Endothelial cell (in vitro differentiated cells): ENCODE results near the gene CYSRT1. TPM values are rescaled to one million over a fixed set of nuclear protein-coding genes. Genes with fewer than 3 reads are reported as not detected.

Experiments
- DNase-seq: peaks from one replicate; pipeline ENCODE4 v3.0.0; 2021; ENCODE audit warnings: low spot score
- H3K27ac Mint-ChIP-seq: one replicate; pipeline ENCODE4 v1.8.0; 2021; ENCODE audit warnings: mixed read lengths, inconsistent platforms; ENCODE audit not compliant: unreplicated experiment
- H3K27me3 Mint-ChIP-seq: one replicate; pipeline ENCODE4 v1.8.0; 2021; ENCODE audit warnings: mild to moderate bottlenecking, moderate library complexity, mixed read lengths, inconsistent platforms; ENCODE audit not compliant: unreplicated experiment
- H3K36me3 Mint-ChIP-seq: one replicate; pipeline ENCODE4 v1.8.0; 2021; ENCODE audit warnings: mild to moderate bottlenecking, low read depth, mixed read lengths, inconsistent platforms; ENCODE audit not compliant: unreplicated experiment
- H3K4me1 Mint-ChIP-seq: one replicate; pipeline ENCODE4 v1.8.0; 2021; ENCODE audit warnings: mild to moderate bottlenecking, mixed read lengths, inconsistent platforms; ENCODE audit not compliant: unreplicated experiment
- H3K4me3 Mint-ChIP-seq: one replicate; pipeline ENCODE4 v1.8.0; 2021; ENCODE audit warnings: mild to moderate bottlenecking, mixed read lengths, inconsistent platforms; ENCODE audit not compliant: unreplicated experiment
- H3K9me3 Mint-ChIP-seq: one replicate; pipeline ENCODE4 v1.8.0; 2021; ENCODE audit warnings: mixed read lengths, inconsistent platforms; ENCODE audit not compliant: unreplicated experiment
- total RNA-seq: library from RNA; stranded (reverse); fragmentation: NEBNext Ultra II Directional; extraction: Animal tissue kit (Norgen Biotek cat#: 25700); gene quantifications from one replicate; pipeline ENCODE4 v1.2.1, GENCODE V29; 2021; ENCODE audit not compliant: unreplicated experiment
- TF ChIP-seq, protein P1 (sequence below): fragments of 200-600 bp; sonication (generic); IDR thresholded peaks from one replicate; pipeline ENCODE4 v1.5.0; 2021; ENCODE audit warnings: antibody characterized with exemption; ENCODE audit not compliant: unreplicated experiment

CYSRT1 gene
- total RNA-seq, 1 donor from 2014 or later = 1.4 TPM

DNA sequence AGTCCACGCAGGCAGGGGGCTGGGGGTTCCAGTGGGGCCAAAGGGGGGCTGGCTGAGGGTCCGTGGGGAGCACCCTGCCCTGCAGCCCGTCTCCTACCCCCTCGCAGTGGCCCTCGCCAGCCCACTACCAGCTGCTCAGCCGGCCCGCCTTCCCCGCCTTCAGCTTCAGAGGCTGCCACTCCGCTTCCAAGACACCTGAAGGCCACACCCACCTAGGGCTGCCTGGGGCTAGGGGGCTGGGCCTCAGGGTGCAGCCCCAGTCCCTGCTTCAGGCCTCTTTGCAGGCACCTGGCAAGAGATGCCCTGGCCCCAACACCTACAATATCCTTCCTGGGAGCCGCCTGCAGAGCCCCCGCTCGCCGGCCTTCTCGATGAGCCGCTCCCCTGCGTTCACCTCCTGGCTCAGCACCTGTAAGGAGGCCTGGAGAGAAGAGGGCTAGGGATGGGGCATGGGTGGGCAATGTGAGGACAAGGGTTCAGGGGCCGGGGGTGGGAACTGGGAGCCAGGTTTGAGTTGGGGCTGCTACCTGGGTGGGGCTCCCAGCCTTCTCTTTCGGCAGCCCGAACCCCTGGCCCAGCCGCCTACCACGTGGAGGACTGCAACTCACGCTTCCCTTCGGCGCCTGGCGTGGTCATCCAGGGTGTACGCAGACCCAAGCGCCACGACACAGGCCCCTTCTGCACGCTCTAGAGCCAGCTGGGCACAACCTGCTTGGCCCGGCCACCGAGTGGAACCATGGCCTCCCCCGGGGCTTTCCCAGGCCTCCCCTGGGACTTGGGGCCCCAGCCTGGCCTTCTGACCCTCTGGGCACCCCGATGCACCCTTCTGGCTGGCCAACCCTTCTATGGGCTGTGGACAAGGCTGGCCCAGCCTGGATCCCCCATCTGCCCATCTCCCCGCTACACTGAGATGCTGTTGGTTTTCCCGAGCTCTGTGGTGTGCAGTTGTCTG lies 27.9 kb downstream of the CYSRT1 start:
- H3K9me3 Mint-ChIP-seq = no peaks in the 10 kb centered on the region
- no peak overlapping the region for H3K27ac Mint-ChIP-seq
- DNase-seq = no peak
- no peak overlapping the region for H3K4me3 Mint-ChIP-seq
- peaks cover 13% of the 10 kb centered on the region for H3K4me1 Mint-ChIP-seq
- TF ChIP-seq, protein P1, sequence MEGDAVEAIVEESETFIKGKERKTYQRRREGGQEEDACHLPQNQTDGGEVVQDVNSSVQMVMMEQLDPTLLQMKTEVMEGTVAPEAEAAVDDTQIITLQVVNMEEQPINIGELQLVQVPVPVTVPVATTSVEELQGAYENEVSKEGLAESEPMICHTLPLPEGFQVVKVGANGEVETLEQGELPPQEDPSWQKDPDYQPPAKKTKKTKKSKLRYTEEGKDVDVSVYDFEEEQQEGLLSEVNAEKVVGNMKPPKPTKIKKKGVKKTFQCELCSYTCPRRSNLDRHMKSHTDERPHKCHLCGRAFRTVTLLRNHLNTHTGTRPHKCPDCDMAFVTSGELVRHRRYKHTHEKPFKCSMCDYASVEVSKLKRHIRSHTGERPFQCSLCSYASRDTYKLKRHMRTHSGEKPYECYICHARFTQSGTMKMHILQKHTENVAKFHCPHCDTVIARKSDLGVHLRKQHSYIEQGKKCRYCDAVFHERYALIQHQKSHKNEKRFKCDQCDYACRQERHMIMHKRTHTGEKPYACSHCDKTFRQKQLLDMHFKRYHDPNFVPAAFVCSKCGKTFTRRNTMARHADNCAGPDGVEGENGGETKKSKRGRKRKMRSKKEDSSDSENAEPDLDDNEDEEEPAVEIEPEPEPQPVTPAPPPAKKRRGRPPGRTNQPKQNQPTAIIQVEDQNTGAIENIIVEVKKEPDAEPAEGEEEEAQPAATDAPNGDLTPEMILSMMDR = no peak
- H3K36me3 Mint-ChIP-seq = no peaks in the 10 kb centered on the region
- peaks cover 6% of the 10 kb centered on the region for H3K27me3 Mint-ChIP-seq

DNA sequence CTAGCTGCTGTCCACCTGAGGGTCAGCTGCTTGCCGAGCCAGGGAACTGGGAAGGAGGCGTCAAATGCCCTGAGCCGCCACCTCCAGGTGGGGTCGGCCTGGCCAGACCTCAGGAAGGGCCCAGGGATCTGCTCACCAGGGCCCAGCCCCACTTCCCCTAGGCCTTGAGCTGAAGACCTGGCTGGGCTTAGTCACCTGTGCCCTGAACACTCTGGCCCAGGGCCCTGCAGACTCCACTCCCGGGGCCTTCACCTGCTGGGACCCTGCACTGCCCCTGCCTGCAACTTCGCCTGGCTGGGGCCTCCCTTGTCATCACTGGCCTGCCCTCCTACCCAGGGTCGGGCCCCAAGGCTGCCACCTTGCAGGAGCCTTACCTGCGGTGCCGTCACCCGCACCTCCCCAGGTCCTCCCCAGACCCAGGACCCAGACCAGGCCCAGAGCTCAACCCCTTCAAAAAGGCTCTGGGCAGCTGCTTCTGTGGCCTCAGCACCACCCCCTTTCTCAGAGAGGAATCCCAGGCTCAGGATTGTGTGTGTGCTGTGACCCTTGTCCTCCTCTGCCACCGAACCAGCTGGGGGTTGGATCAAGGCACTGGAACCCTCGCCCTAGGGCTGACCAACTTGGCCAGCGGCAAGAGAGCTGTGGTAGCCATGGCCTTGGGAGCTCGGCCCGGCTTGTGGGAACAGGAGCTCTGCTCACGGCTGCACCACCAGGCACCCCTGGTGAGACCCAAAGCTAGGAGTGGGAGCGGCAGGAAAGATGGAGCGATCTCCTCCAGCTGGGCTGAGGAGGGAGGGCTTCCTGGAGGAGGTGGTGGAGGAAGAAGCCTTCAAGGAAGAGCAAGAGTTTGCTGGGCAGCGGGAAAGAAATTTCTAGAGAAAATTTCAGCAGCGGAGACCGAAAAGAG lies 29.0 kb downstream of the CYSRT1 start:
- no peak for DNase-seq
- TF ChIP-seq, protein P1 = no peak
- Mint-ChIP-seq H3K4me1 (peaks cover 13% of the 10 kb centered on the region), H3K27me3 (peaks cover 6% of the 10 kb centered on the region), H3K9me3 (no peaks in the 10 kb centered on the region), H3K4me3 (peak overlapping the region; percentile 92), H3K36me3 (no peaks in the 10 kb centered on the region), H3K27ac (peak overlapping the region; percentile 67)

DNA sequence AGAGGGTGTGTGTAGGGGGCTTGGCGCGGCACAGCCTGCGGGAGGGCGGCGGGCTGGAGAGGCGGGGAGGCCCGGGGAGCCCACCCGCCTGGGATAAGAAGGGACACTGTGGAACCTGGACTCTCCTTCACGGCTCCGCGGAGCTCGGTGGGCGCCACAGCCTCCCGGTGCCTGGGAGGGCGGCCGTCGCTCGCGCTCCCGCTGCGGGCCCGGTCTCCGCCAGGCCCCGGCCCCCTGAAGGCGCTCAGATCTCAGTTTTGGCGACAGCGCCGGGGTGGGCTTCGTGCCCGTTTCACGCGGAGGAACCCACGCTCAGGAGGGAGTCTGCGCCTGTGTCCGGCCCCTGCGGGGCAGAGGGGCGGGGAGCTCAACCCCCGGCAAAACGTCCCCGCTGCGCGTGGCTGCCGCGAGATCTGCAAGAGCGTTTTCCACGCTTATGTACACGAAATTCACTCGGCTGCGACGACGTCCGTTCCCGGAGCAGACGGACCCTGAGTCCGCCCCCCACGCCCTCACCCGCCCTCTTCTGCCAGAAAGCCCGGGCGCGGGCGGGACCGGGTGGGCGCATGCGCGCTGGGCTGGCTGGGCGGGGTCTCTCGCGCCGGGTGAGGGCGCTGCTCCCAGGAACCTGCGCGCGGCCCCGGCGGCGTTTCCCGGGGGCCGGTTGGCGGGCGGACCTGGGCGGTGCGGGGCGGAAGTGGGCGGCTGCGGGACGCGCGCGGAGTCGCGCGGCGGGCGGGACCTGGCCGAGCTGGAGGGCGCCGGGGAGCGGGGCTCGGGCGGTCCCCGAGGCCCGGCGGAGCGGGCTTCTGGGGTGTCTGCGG lies 29.9 kb downstream of the CYSRT1 start, which contains the start of gene NELFB:
TSS of gene NELFB (plus strand) at position 704 of the 824 bp plus-strand sequence.
- H3K9me3 Mint-ChIP-seq = no peaks in the 10 kb centered on the region
- H3K4me3 Mint-ChIP-seq = peak within 1 kb of the TSS; percentile 95
- TF ChIP-seq, protein P1 = no peak
- peak within 1 kb of the TSS; percentile 67 for H3K27ac Mint-ChIP-seq
- H3K36me3 Mint-ChIP-seq = no peaks in the 10 kb centered on the region
- H3K4me1 Mint-ChIP-seq = peaks cover 13% of the 10 kb centered on the region
- peaks cover 6% of the 10 kb centered on the region for H3K27me3 Mint-ChIP-seq
- DNase-seq = peak; percentile 90

DNA sequence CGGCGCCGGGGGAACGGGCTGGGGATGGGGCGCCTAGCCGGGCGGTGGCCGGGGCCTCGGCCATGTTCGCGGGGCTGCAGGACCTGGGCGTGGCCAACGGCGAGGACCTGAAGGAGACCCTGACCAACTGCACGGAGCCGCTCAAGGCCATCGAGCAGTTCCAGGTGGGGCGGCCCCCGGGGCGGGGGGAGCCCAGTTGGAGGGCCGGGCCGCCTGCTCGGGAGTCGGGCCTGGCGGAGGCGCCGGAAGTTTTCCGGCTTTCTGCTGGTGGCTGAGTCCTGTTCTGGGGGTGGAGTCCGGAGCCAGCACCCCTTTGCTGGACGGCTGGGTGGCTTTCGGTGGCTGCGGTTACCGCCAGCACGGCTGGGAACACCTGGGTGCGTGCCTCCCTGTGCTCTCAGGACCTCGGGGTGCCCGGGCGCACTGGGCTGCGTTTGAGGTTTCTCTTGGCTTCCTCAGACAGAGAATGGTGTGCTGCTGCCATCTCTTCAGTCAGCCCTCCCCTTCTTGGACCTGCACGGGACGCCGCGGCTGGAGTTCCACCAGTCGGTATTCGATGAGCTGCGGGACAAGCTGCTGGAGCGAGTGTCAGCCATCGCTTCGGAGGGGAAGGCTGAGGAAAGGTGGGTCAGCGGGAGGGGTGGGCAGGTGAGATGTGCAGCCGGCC lies 30.6 kb downstream of the CYSRT1 start:
- Mint-ChIP-seq H3K36me3 (no peaks in the 10 kb centered on the region), H3K27me3 (peaks cover 6% of the 10 kb centered on the region), H3K9me3 (no peaks in the 10 kb centered on the region), H3K4me3 (peak overlapping the region; percentile 95), H3K27ac (no peak overlapping the region), H3K4me1 (peaks cover 13% of the 10 kb centered on the region)
- no peak for DNase-seq
- TF ChIP-seq, protein P1 = no peak
